Head of caudate nucleus (tissue), 42 donors: ENCODE results near the gene CCDC178.

Source experiments
- DNase-seq, 42 donors: peaks; one replicate each; pipeline versions ENCODE4 v3.0.0 to v3.0.0-alpha.2; 2020 to 2021; ENCODE audit warnings: mixed read lengths in 7 of 42
- intact Hi-C: fragments of 100-400 bp; cut with DNase I; formaldehyde crosslinking; loops from one replicate; pipeline ENCODE4 v1.15.0; 2022

Gene CCDC178

DNA sequence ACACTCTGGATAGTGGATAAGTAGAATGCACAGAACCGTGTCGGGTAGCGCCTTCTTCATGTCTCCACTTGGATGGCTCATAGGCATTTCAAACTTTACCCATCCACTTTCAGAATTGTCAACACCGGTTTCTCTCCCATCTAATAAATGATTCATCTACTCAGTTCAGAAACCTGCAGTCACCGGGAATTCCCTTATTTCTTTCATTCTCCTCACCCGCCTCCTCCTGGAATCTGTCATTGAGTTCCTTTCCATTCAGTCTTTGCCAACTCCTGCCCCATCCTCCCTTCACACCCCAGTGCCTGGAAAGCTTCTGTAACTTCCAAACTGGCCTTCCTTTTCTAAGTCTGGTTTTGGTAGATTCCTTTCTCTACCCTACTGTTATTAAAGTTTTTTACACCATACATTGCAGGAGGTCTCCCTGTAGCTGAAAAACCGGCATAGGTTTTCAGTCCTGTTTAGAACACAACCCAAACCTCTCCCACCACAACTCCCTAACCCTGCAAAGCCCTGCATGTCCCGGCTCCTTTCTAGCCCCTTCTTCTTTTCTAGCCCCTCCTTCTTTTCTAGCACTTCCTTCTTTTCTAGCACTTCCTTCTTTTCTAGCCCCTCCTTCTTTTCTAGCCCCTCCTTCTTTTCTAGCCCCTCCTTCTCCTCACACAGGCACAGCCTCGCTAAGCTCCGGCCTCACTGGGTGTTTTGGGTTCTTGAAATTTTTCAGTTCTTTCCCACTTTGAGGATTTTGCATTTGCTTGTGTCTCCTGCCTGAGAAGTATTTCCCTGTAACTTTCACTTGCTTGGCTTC is 533.8 kb downstream of the CCDC178 start:
- intact Hi-C loops: no loop called here

GRCh38 chr18:32905651-32906050 is 534.9 kb downstream of the CCDC178 start:
- intact Hi-C loops: no loop called here
- no peak for DNase-seq

More for the DNA sequence above, 533.8 kb downstream of the CCDC178 start:
- DNase-seq: no peak

GRCh38 chr18:32902568-32903330 is 537.8 kb downstream of the CCDC178 start:
- intact Hi-C loops: no loop called here
- DNase-seq: no peak

- intact Hi-C loops: no loop called here
- DNase-seq: no peak
These were observed 540.7 kb downstream of the CCDC178 start for GRCh38 chr18:32899819-32900218.

- intact Hi-C loops: no loop called here
- DNase-seq: no peak
These were observed 543.6 kb downstream of the CCDC178 start for GRCh38 chr18:32896776-32897547.

DNA sequence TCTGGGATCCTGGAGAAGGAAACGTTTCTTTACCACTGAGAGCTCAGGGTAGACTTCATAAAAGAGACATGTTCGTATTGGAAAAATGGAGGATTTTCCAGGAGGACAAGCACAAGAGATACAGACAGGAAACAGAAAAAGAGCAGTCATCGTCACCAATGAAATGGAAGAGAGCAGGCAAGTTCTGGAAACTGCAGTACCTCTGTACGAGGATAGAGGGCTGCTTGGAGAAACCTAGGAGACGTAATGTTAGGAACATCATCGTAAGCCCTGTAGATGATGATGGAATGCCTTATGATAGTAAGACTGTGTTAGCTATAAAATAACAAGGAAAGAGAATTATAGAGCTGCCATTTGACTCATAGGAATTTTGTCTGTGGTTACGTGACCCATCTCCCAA is 546.6 kb downstream of the CCDC178 start:
- intact Hi-C loops: no loop called here
- DNase-seq: no peak

GRCh38 chr18:32891797-32892196 is 548.7 kb downstream of the CCDC178 start:
- DNase-seq: no peak
- intact Hi-C loops: no loop called here

GRCh38 chr18:32891130-32891529 is 549.4 kb downstream of the CCDC178 start:
- DNase-seq: no peak
- intact Hi-C loops: no loop called here

GRCh38 chr18:32889615-32890593 is 550.6 kb downstream of the CCDC178 start:
- DNase-seq: no peak
- intact Hi-C loops: no loop called here

GRCh38 chr18:32888306-32888705 is 552.2 kb downstream of the CCDC178 start:
- intact Hi-C loops: no loop called here
- no peak for DNase-seq
